Chondrocyte (in vitro differentiated cells): Measurements from ENCODE around the gene ERI3. TPM values are rescaled to one million over a fixed set of nuclear protein-coding genes. Genes with fewer than 3 reads are reported as not detected.

Experiments used
- DNase-seq: peaks from one replicate; pipeline ENCODE4 v3.0.0; 2021; ENCODE audit warnings: mixed read lengths, low spot score
- H3K27ac Mint-ChIP-seq: one replicate; pipeline ENCODE4 v1.8.0; 2021; ENCODE audit warnings: mild to moderate bottlenecking, moderate library complexity, mixed read lengths; ENCODE audit not compliant: unreplicated experiment
- H3K27me3 Mint-ChIP-seq: 2 replicates; pipeline ENCODE4 v1.8.0; 2021; ENCODE audit warnings: low read depth, mixed read lengths
- H3K36me3 Mint-ChIP-seq: 2 replicates; pipeline ENCODE4 v1.8.0; 2021; ENCODE audit warnings: low read depth, mixed read lengths
- H3K4me1 Mint-ChIP-seq: 2 replicates; pipeline ENCODE4 v1.8.0; 2021; ENCODE audit warnings: low read depth, mild to moderate bottlenecking, mixed read lengths
- H3K4me3 Mint-ChIP-seq: one replicate; pipeline ENCODE4 v1.8.0; 2021; ENCODE audit warnings: mild to moderate bottlenecking, moderate library complexity, mixed read lengths; ENCODE audit not compliant: unreplicated experiment
- H3K9me3 Mint-ChIP-seq: 2 replicates; pipeline ENCODE4 v1.8.0; 2021; ENCODE audit warnings: low read depth, mixed read lengths
- long read RNA-seq: library from polyadenylated mRNA; stranded (forward); transcript quantifications from one replicate; pipeline ENCODE4 v2.0.0, GENCODE V29; 2021
- total RNA-seq: library from RNA; stranded (reverse); gene quantifications from 3 replicates; pipeline ENCODE4 v1.2.1, GENCODE V29; 2021
- TF ChIP-seq, protein P1 (sequence below): fragments of 200-600 bp; sonication (generic); IDR thresholded peaks from 2 replicates; pipeline ENCODE4 v1.5.0; 2021; ENCODE audit warnings: antibody characterized with exemption, mild to moderate bottlenecking, moderate library complexity

ERI3 gene, protein sequence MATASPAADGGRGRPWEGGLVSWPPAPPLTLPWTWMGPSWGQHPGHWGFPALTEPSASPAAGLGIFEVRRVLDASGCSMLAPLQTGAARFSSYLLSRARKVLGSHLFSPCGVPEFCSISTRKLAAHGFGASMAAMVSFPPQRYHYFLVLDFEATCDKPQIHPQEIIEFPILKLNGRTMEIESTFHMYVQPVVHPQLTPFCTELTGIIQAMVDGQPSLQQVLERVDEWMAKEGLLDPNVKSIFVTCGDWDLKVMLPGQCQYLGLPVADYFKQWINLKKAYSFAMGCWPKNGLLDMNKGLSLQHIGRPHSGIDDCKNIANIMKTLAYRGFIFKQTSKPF
- total RNA-seq = 46.0 to 65.3 TPM (median 47.7 TPM) in 3 replicates
- long read RNA-seq, transcript ERI3-201 (9 exons, 1,684 nt) = major isoform, 34 of 111 reads
- long read RNA-seq, partial matches to known transcripts = 29 of 111 reads
- long read RNA-seq, other reads (novel, unspliced or antisense) = 47 of 111 reads

DNA sequence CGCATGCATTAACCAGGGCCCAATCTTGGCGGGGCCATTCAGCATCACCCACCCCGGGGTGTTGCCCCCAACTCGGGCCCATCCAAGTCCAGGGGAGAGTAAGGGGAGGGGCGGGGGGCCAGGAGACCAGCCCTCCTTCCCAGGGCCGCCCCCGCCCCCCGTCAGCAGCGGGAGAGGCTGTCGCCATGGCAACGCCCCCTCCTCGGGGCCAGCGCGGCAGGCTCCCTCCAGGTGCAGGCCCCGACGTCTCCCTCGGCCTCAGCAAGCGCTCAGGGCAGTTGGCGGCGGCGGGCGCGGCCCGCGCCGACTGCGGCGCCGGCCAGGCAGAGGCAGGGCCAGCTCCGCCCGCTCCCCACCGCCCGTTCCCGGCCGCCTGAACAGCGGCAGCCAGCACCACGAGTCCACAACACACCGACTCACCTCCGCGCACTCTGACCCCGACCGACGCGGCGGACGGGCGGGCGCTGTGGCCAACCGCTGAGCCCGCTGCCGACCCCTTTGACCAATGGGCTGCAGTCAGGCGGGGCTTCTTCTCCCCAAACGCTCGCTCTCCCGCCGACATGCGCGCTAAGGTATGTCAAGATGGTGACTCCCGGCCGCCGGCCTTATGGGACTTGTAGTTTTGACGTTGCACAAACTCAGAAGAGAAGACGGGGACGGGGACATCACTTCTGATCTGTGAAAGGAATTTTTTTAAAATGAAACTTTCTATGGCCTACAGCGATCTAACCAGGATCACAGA, at the start of gene ERI3:
TSS of gene ERI3 (minus strand) at position 418 of the 742 bp plus-strand sequence. CDS start at position 187, 231 bp downstream.
- Mint-ChIP-seq H3K4me3 (peak within 1 kb of the TSS; percentile 89), H3K27me3 (no peaks in the 10 kb centered on the region), H3K27ac (peak within 1 kb of the TSS; percentile 85), H3K36me3 (peaks cover 2% of the 10 kb centered on the region), H3K4me1 (peaks cover 35% of the 10 kb centered on the region), H3K9me3 (no peaks in the 10 kb centered on the region)
- TF ChIP-seq, protein P1, sequence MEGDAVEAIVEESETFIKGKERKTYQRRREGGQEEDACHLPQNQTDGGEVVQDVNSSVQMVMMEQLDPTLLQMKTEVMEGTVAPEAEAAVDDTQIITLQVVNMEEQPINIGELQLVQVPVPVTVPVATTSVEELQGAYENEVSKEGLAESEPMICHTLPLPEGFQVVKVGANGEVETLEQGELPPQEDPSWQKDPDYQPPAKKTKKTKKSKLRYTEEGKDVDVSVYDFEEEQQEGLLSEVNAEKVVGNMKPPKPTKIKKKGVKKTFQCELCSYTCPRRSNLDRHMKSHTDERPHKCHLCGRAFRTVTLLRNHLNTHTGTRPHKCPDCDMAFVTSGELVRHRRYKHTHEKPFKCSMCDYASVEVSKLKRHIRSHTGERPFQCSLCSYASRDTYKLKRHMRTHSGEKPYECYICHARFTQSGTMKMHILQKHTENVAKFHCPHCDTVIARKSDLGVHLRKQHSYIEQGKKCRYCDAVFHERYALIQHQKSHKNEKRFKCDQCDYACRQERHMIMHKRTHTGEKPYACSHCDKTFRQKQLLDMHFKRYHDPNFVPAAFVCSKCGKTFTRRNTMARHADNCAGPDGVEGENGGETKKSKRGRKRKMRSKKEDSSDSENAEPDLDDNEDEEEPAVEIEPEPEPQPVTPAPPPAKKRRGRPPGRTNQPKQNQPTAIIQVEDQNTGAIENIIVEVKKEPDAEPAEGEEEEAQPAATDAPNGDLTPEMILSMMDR = no peak
- DNase-seq = peak; percentile 99

- Mint-ChIP-seq H3K36me3 (peaks cover 6% of the 10 kb centered on the region), H3K4me1 (peaks cover 21% of the 10 kb centered on the region), H3K27me3 (peaks cover 43% of the 10 kb centered on the region), H3K27ac (no peak overlapping the region), H3K4me3 (no peak overlapping the region), H3K9me3 (peaks cover 3% of the 10 kb centered on the region)
- TF ChIP-seq, protein P1 = no peak
- DNase-seq = no peak
These were observed 46.5 kb upstream of the ERI3 start for GRCh38 chr1:44401256-44402228.

- no peaks in the 10 kb centered on the region for H3K9me3 Mint-ChIP-seq
- no peak overlapping the region for H3K27ac Mint-ChIP-seq
- H3K36me3 Mint-ChIP-seq = peaks cover 2% of the 10 kb centered on the region
- DNase-seq = no peak
- peaks cover 8% of the 10 kb centered on the region for H3K27me3 Mint-ChIP-seq
- no peak overlapping the region for H3K4me3 Mint-ChIP-seq
- TF ChIP-seq, protein P1 = no peak
- H3K4me1 Mint-ChIP-seq = no peaks in the 10 kb centered on the region
These were observed 35.2 kb upstream of the ERI3 start for GRCh38 chr1:44390277-44390676.

DNA sequence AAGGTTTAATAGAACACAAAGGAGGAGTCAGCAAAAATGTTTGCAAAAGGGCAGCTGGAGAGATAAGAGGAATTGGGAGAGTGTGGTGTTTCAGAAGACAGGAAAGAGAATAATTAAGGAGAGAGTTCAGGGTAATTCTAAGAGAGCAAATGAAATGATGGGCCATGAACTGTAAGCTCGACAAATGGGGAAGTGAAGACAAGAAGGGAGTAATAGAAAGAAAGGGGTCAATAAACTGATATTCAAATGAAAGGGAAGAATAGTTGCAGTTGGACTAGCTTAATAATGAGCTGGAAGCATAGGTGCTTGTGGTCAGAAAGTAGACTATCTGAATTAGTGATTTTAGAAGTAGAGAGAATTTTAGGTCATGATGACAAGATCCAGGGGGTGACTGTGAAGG, 34.4 kb upstream of the ERI3 start:
- Mint-ChIP-seq H3K27me3 (peaks cover 7% of the 10 kb centered on the region), H3K36me3 (peaks cover 2% of the 10 kb centered on the region), H3K9me3 (no peaks in the 10 kb centered on the region), H3K27ac (no peak overlapping the region), H3K4me1 (no peaks in the 10 kb centered on the region), H3K4me3 (no peak overlapping the region)
- DNase-seq = no peak
- TF ChIP-seq, protein P1 = no peak
